SK-N-SH treated with all-trans-retinoic acid at 6 μM for 48 hours (cell line): ENCODE data around the gene FAM118A.
"Not testable (repeated sequence)": the region's sequence is repeated elsewhere in the genome, so short reads cannot be mapped to it uniquely, and the experiment has no call there.

Experiments
- ATAC-seq: fragments of 200-7000 bp; cut with Tn5 transposase; 3 replicates; pipeline ENCODE4 v1.9.1; 2020; ENCODE audit warnings: mild to moderate bottlenecking, moderate library complexity
- ARNTL ChIP-seq: fragments of 450-650 bp; formaldehyde crosslinking; IDR thresholded peaks from 2 replicates; pipeline ENCODE4 v1.5.0; 2020; ENCODE audit warnings: low read depth, mild to moderate bottlenecking, moderate library complexity, borderline replicate concordance
- BACH2 ChIP-seq: fragments of 250-450 bp; sonication (Bioruptor Pico); IDR thresholded peaks from 2 replicates; pipeline ENCODE4 v1.9.0; 2021; ENCODE audit warnings: mild to moderate bottlenecking, borderline replicate concordance
- CREB5 ChIP-seq: fragments of 250-450 bp; sonication (Bioruptor Pico); IDR thresholded peaks from 2 replicates; pipeline ENCODE4 v1.5.1; 2020; ENCODE audit warnings: low read depth, mild to moderate bottlenecking, moderate library complexity
- CSDC2 ChIP-seq: fragments of 250-450 bp; sonication (Bioruptor Pico); IDR thresholded peaks from 2 replicates; pipeline ENCODE4 v1.5.0; 2020; ENCODE audit warnings: mild to moderate bottlenecking, moderate library complexity
- CSRNP3 ChIP-seq: fragments of 250-450 bp; sonication (Bioruptor Pico); IDR thresholded peaks from 2 replicates; pipeline ENCODE4 v1.5.1; 2021; ENCODE audit warnings: mild to moderate bottlenecking, moderate library complexity
- ESRRG ChIP-seq: fragments of 250-450 bp; sonication (Bioruptor Pico); IDR thresholded peaks from 2 replicates; pipeline ENCODE4 v1.6.1; 2021; ENCODE audit warnings: mild to moderate bottlenecking
- GLIS3 ChIP-seq: fragments of 250-450 bp; sonication (Bioruptor Pico); IDR thresholded peaks from 2 replicates; pipeline ENCODE4 v1.5.0; 2020; ENCODE audit warnings: mild to moderate bottlenecking, moderate library complexity
- OSR1 ChIP-seq: fragments of 250-450 bp; sonication (Bioruptor Pico); IDR thresholded peaks from 2 replicates; pipeline ENCODE4 v1.8.0; 2022; ENCODE audit warnings: moderate library complexity, mild to moderate bottlenecking, inconsistent platforms
- PATZ1 ChIP-seq: fragments of 250-450 bp; sonication (Bioruptor Pico); IDR thresholded peaks from 2 replicates; pipeline ENCODE4 v1.8.0; 2020; ENCODE audit warnings: mild to moderate bottlenecking, moderate library complexity, borderline replicate concordance
- POU6F1 ChIP-seq: fragments of 250-450 bp; sonication (Bioruptor Pico); IDR thresholded peaks from 2 replicates; pipeline ENCODE4 v1.8.0; 2021; ENCODE audit warnings: low read depth, mild to moderate bottlenecking, moderate library complexity, borderline replicate concordance
- PPARA ChIP-seq: fragments of 250-450 bp; sonication (Bioruptor Pico); IDR thresholded peaks from 2 replicates; pipeline ENCODE4 v1.5.0; 2020; ENCODE audit warnings: mild to moderate bottlenecking, borderline replicate concordance
- RARB ChIP-seq: fragments of 250-450 bp; sonication (Bioruptor Pico); IDR thresholded peaks from 2 replicates; pipeline ENCODE4 v1.8.0; 2021; ENCODE audit warnings: mild to moderate bottlenecking, moderate library complexity
- TCF4 ChIP-seq: fragments of 250-450 bp; sonication (Bioruptor Pico); IDR thresholded peaks from 2 replicates; pipeline ENCODE4 v1.8.0; 2021; ENCODE audit warnings: mild to moderate bottlenecking, moderate library complexity, borderline replicate concordance
- TOX ChIP-seq: fragments of 250-450 bp; sonication (Bioruptor Pico); IDR thresholded peaks from 2 replicates; pipeline ENCODE4 v1.8.0; 2021; ENCODE audit warnings: mild to moderate bottlenecking, moderate library complexity, borderline replicate concordance
- TSHZ2 ChIP-seq: fragments of 250-450 bp; sonication (Bioruptor Pico); IDR thresholded peaks from 2 replicates; pipeline ENCODE4 v1.5.0; 2020; ENCODE audit warnings: mild to moderate bottlenecking, moderate library complexity
- ZC3H10 ChIP-seq: fragments of 250-450 bp; sonication (Bioruptor Pico); IDR thresholded peaks from 2 replicates; pipeline ENCODE4 v1.5.1; 2021; ENCODE audit warnings: mild to moderate bottlenecking, moderate library complexity
- ZFP30 ChIP-seq: fragments of 450-650 bp; formaldehyde crosslinking; IDR thresholded peaks from 2 replicates; pipeline ENCODE4 v1.5.0; 2022; ENCODE audit warnings: mild to moderate bottlenecking, moderate library complexity
- ZNF70 ChIP-seq: fragments of 450-650 bp; formaldehyde crosslinking; IDR thresholded peaks from 2 replicates; pipeline ENCODE4 v1.5.0; 2020; ENCODE audit warnings: mild to moderate bottlenecking, moderate library complexity
- ZNF8 ChIP-seq: fragments of 450-650 bp; formaldehyde crosslinking; IDR thresholded peaks from 2 replicates; pipeline ENCODE4 v1.5.0; 2020; ENCODE audit warnings: mild to moderate bottlenecking, moderate library complexity

Gene FAM118A

GRCh38 chr22:45349916-45350315 is 40.2 kb downstream of the FAM118A start:
- ATAC-seq: no peak
- TF ChIP-seq ZFP30 (CRISPR knock-in tag) (no peak), PATZ1 (CRISPR knock-in tag) (no peak), GLIS3 (no peak), ARNTL (CRISPR knock-in tag) (no peak), TCF4 (CRISPR knock-in tag) (no peak), ZNF70 (no peak), ZC3H10 (CRISPR knock-in tag) (no peak), OSR1 (CRISPR knock-in tag) (no peak), CREB5 (CRISPR knock-in tag) (no peak), CSRNP3 (CRISPR knock-in tag) (no peak), POU6F1 (no peak), RARB (CRISPR knock-in tag) (no peak), ESRRG (no peak), CSDC2 (CRISPR knock-in tag) (no peak), PPARA (no peak), TOX (CRISPR knock-in tag) (no peak), BACH2 (CRISPR knock-in tag) (no peak)

GRCh38 chr22:45351956-45352355 is 42.2 kb downstream of the FAM118A start:
- no peak for ATAC-seq
- no peak for TF ChIP-seq PATZ1 (CRISPR knock-in tag)
- TF ChIP-seq OSR1 (CRISPR knock-in tag): no peak
- TF ChIP-seq ZC3H10 (CRISPR knock-in tag): no peak
- TF ChIP-seq ZNF8: no peak
- TF ChIP-seq RARB (CRISPR knock-in tag): no peak
- TF ChIP-seq TSHZ2 (CRISPR knock-in tag): no peak
- TF ChIP-seq POU6F1: no peak

- ATAC-seq: not testable (repeated sequence)
Measured at GRCh38 chr22:45352757-45353156, 43.0 kb downstream of the FAM118A start.
